H9 (cell line): ENCODE data around the gene FAM53A. TPM values are rescaled to one million over a fixed set of nuclear protein-coding genes. Genes with fewer than 3 reads are reported as not detected.

ENCODE experiments used
- DNase-seq: peaks from one replicate; pipeline ENCODE4 v3.0.0-alpha.2; 2017
- H2AFZ ChIP-seq: one replicate; pipeline ENCODE4 v1.6.1; 2013; ENCODE audit warnings: mild to moderate bottlenecking, low read length, control low read depth, moderate library complexity
- H2AK5ac ChIP-seq: 2 replicates; pipeline ENCODE4 v1.6.1; 2013; ENCODE audit warnings: low read length, control low read depth, mixed read lengths; ENCODE audit not compliant: insufficient read length
- H2BK120ac ChIP-seq: one replicate; pipeline ENCODE4 v1.6.1; 2013; ENCODE audit warnings: low read depth, mild to moderate bottlenecking, low read length, control low read depth, inconsistent platforms; ENCODE audit not compliant: poor library complexity, severe bottlenecking
- H2BK12ac ChIP-seq: 2 replicates; pipeline ENCODE4 v1.6.1; 2013; ENCODE audit warnings: low read length, control low read depth, mixed read lengths, low read depth; ENCODE audit not compliant: insufficient read length
- H2BK15ac ChIP-seq: 2 replicates; pipeline ENCODE4 v1.6.1; 2013; ENCODE audit warnings: low read depth, low read length, control low read depth
- H2BK20ac ChIP-seq: one replicate; pipeline ENCODE4 v1.6.1; 2013; ENCODE audit warnings: low read depth, mild to moderate bottlenecking, low read length, control low read depth, inconsistent platforms; ENCODE audit not compliant: poor library complexity, severe bottlenecking
- H2BK5ac ChIP-seq: 2 replicates; pipeline ENCODE4 v1.6.1; 2013; ENCODE audit warnings: low read length, control low read depth, mixed read lengths; ENCODE audit not compliant: insufficient read length
- H3K14ac ChIP-seq: 2 replicates; pipeline ENCODE4 v1.6.1; 2013; ENCODE audit warnings: low read length, control low read depth; ENCODE audit not compliant: insufficient read depth
- H3K18ac ChIP-seq: 2 replicates; pipeline ENCODE4 v1.6.1; 2013; ENCODE audit warnings: low read depth, mild to moderate bottlenecking, mixed read lengths, low read length, control low read depth; ENCODE audit not compliant: insufficient read length
- H3K23ac ChIP-seq: 2 replicates; pipeline ENCODE4 v1.6.1; 2013; ENCODE audit warnings: low read length, control low read depth, mixed read lengths, low read depth; ENCODE audit not compliant: insufficient read length
- H3K23me2 ChIP-seq: 2 replicates; pipeline ENCODE4 v1.6.1; 2013; ENCODE audit warnings: low read depth, mild to moderate bottlenecking, mixed read lengths, low read length, control low read depth; ENCODE audit not compliant: insufficient read length, poor library complexity, severe bottlenecking
- H3K27ac ChIP-seq: 2 replicates; pipeline ENCODE4 v1.5.1; 2013; ENCODE audit warnings: low read length, control low read depth, mixed read lengths, low read depth; ENCODE audit not compliant: insufficient read length
- H3K27me3 ChIP-seq: 2 replicates; pipeline ENCODE4 v1.6.1; 2013; ENCODE audit warnings: low read length, control low read depth, inconsistent platforms; ENCODE audit not compliant: insufficient read depth
- H3K4ac ChIP-seq: 2 replicates; pipeline ENCODE4 v1.6.1; 2013; ENCODE audit warnings: low read depth, mild to moderate bottlenecking, control low read depth, inconsistent platforms, low read length, moderate library complexity
- H3K4me1 ChIP-seq: 2 replicates; pipeline ENCODE4 v1.6.1; 2013; ENCODE audit warnings: low read length, control low read depth, inconsistent platforms; ENCODE audit not compliant: insufficient read depth
- H3K4me2 ChIP-seq: 2 replicates; pipeline ENCODE4 v1.6.1; 2013; ENCODE audit warnings: low read length, control low read depth, mixed read lengths; ENCODE audit not compliant: insufficient read length, insufficient read depth
- H3K56ac ChIP-seq: 2 replicates; pipeline ENCODE4 v1.6.1; 2013; ENCODE audit warnings: low read depth, mild to moderate bottlenecking, mixed read lengths, low read length, control low read depth; ENCODE audit not compliant: insufficient read length
- H3K79me1 ChIP-seq: 2 replicates; pipeline ENCODE4 v1.6.1; 2013; ENCODE audit warnings: low read depth, mild to moderate bottlenecking, moderate library complexity, low read length, control low read depth, inconsistent platforms; ENCODE audit not compliant: insufficient read depth, poor library complexity, severe bottlenecking
- H3K79me2 ChIP-seq: 2 replicates; pipeline ENCODE4 v1.6.1; 2013; ENCODE audit warnings: low read length, control low read depth, inconsistent platforms; ENCODE audit not compliant: insufficient read depth
- H3K9ac ChIP-seq: 2 replicates; pipeline ENCODE4 v1.6.1; 2013; ENCODE audit warnings: low read length, control low read depth, mixed read lengths; ENCODE audit not compliant: insufficient read length; ENCODE audit errors: extremely low read depth
- H3K9me3 ChIP-seq: one replicate; pipeline ENCODE4 v1.6.1; 2013; ENCODE audit warnings: low read depth, low read length, inconsistent platforms; ENCODE audit not compliant: control insufficient read depth
- H3T11ph ChIP-seq: one replicate; pipeline ENCODE4 v1.6.1; 2013; ENCODE audit warnings: mild to moderate bottlenecking, low read length, control low read depth, inconsistent platforms
- H4K20me1 ChIP-seq: one replicate; pipeline ENCODE4 v1.6.1; 2013; ENCODE audit not compliant: control insufficient read depth, insufficient read length, insufficient read depth
- H4K5ac ChIP-seq: 2 replicates; pipeline ENCODE4 v1.6.1; 2013; ENCODE audit warnings: low read depth, mild to moderate bottlenecking, mixed read lengths, low read length, control low read depth; ENCODE audit not compliant: insufficient read length
- H4K8ac ChIP-seq: replicated peaks from 2 replicates; pipeline ENCODE4 v1.6.1; 2013; ENCODE audit warnings: low read length, control low read depth, mixed read lengths, low read depth; ENCODE audit not compliant: insufficient read length
- H4K91ac ChIP-seq: 2 replicates; pipeline ENCODE4 v1.6.1; 2013; ENCODE audit warnings: low read depth, mild to moderate bottlenecking, moderate library complexity, mixed read lengths, low read length, control low read depth; ENCODE audit not compliant: insufficient read length
- H3K27ac Mint-ChIP-seq, 3 experiments: 2 replicates in 2 of 3; 3 replicates in 1 of 3; pipeline ENCODE4 v1.8.0; 2020 to 2021; ENCODE audit warnings: mixed read lengths in 3 of 3, mild to moderate bottlenecking in 1 of 3, moderate library complexity in 1 of 3
- H3K27me3 Mint-ChIP-seq: 2 replicates; pipeline ENCODE4 v1.8.0; 2021; ENCODE audit warnings: low read depth, mild to moderate bottlenecking, moderate library complexity, mixed read lengths
- H3K36me3 Mint-ChIP-seq, 3 experiments: 2 replicates in 2 of 3; 3 replicates in 1 of 3; pipeline ENCODE4 v1.8.0; 2020 to 2021; ENCODE audit warnings: low read depth in 3 of 3, mixed read lengths in 3 of 3; ENCODE audit not compliant: insufficient read depth in 1 of 3
- H3K4me1 Mint-ChIP-seq, 2 experiments: 2 replicates each; pipeline ENCODE4 v1.8.0; 2020; ENCODE audit warnings: mixed read lengths in 2 of 2
- H3K4me3 Mint-ChIP-seq, 2 experiments: 2 replicates in 1 of 2; 3 replicates in 1 of 2; pipeline ENCODE4 v1.8.0; 2020 to 2021; ENCODE audit warnings: mild to moderate bottlenecking in 2 of 2, mixed read lengths in 2 of 2, moderate library complexity in 1 of 2
- H3K9me3 Mint-ChIP-seq, 2 experiments: 2 replicates in 1 of 2; 3 replicates in 1 of 2; pipeline ENCODE4 v1.8.0; 2020; ENCODE audit warnings: mild to moderate bottlenecking in 2 of 2, mixed read lengths in 2 of 2, moderate library complexity in 1 of 2
- WGBS: extraction: QIAGEN DNeasy Blood & Tissue Kit; methylation state at CpG from one replicate; pipeline ENCODE4 v1.1.7; 2013; ENCODE audit warnings: missing lambda C conversion rate, low lambda C conversion rate, mixed read lengths; ENCODE audit not compliant: insufficient read length; ENCODE audit errors: extremely low coverage; 5-methylcytosine and 5-hydroxymethylcytosine counted together
- total RNA-seq: library from RNA; stranded (reverse); gene quantifications from 2 replicates; pipeline ENCODE4 v1.2.1, GENCODE V29; 2021
- TF ChIP-seq, protein P1 (sequence below): fragments of 200-600 bp; sonication (generic); conservative IDR thresholded peaks from 3 replicates; pipeline ENCODE4 v1.8.0; 2021; ENCODE audit warnings: antibody characterized with exemption, mild to moderate bottlenecking

The FAM53A gene
- total RNA-seq, 1 experiment from 2014 or later, result 2.4 TPM

DNA sequence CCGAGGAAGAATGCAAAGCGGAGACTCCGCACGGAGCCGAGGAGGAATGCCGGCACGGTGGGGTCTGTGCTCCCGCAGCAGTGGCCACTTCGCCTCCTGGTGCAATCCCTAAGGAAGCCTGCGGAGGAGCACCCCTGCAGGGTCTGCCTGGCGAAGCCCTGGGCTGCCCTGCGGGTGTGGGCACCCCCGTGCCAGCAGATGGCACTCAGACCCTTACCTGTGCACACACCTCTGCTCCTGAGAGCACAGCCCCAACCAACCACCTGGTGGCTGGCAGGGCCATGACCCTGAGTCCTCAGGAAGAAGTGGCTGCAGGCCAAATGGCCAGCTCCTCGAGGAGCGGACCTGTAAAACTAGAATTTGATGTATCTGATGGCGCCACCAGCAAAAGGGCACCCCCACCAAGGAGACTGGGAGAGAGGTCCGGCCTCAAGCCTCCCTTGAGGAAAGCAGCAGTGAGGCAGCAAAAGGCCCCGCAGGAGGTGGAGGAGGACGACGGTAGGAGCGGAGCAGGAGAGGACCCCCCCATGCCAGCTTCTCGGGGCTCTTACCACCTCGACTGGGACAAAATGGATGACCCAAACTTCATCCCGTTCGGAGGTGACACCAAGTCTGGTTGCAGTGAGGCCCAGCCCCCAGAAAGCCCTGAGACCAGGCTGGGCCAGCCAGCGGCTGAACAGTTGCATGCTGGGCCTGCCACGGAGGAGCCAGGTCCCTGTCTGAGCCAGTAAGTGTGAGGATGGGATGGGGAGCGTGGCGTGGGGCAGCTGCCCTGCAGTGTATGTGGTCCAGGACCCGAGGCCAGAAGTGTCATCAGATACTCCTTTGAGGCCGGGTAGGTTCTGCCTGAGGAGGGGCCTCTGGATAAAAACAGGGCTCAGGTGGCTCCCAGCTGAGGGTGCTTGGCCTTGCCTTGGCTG lies 44.2 kb upstream of the FAM53A start:
- Mint-ChIP-seq H3K9me3 (no peaks in the 10 kb centered on the region), H3K4me3 (no peak overlapping the region; a peak in 2 of 5 replicates), H3K4me1 (peaks cover 7 to 11% of the 10 kb centered on the region in 2 experiments), H3K36me3 (peaks cover 63 to 92% (median 89%) of the 10 kb centered on the region in 3 experiments), H3K27ac (peak overlapping the region in 2 of 3 experiments; percentile 20 to 70; a peak in 1 of 7 replicates), H3K27me3 (no peaks in the 10 kb centered on the region; the same call in 1 of the 2 replicates)
- DNase-seq, result no peak
- TF ChIP-seq, protein P1, sequence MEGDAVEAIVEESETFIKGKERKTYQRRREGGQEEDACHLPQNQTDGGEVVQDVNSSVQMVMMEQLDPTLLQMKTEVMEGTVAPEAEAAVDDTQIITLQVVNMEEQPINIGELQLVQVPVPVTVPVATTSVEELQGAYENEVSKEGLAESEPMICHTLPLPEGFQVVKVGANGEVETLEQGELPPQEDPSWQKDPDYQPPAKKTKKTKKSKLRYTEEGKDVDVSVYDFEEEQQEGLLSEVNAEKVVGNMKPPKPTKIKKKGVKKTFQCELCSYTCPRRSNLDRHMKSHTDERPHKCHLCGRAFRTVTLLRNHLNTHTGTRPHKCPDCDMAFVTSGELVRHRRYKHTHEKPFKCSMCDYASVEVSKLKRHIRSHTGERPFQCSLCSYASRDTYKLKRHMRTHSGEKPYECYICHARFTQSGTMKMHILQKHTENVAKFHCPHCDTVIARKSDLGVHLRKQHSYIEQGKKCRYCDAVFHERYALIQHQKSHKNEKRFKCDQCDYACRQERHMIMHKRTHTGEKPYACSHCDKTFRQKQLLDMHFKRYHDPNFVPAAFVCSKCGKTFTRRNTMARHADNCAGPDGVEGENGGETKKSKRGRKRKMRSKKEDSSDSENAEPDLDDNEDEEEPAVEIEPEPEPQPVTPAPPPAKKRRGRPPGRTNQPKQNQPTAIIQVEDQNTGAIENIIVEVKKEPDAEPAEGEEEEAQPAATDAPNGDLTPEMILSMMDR, result no peak
- Histone ChIP-seq H2BK15ac (no peak overlapping the region), H4K91ac (no peak overlapping the region), H3K27me3 (no peaks in the 10 kb centered on the region), H3T11ph (no peak overlapping the region), H4K8ac (no peak overlapping the region), H3K4ac (no peak overlapping the region), H2BK5ac (no peak overlapping the region), H3K27ac (no peak overlapping the region), H3K9me3 (no peaks in the 10 kb centered on the region), H3K56ac (no peak overlapping the region), H2BK12ac (no peak overlapping the region), H3K4me2 (no peak overlapping the region), H2BK120ac (no peak overlapping the region), H2AFZ (no peak overlapping the region), H3K79me2 (peaks cover 6% of the 10 kb centered on the region; the same call in 1 of the 2 replicates), H3K23ac (no peak overlapping the region), H3K79me1 (peaks cover 3% of the 10 kb centered on the region), H4K5ac (no peak overlapping the region), H3K14ac (no peak overlapping the region), H3K18ac (no peak overlapping the region), H2BK20ac (no peak overlapping the region), H3K23me2 (no peaks in the 10 kb centered on the region), H2AK5ac (no peak overlapping the region), H3K4me1 (no peaks in the 10 kb centered on the region), H4K20me1 (peaks cover 5% of the 10 kb centered on the region), H3K9ac (no peak overlapping the region)
- no CpG with 5 or more reads among the region's 31 CpGs for WGBS
